Parathyroid adenoma (tissue), 2 donors: ENCODE results near the gene SNX25.

Source experiments
- H2AFZ ChIP-seq: fragments of 300-600 bp; sonication (generic); one replicate; pipeline ENCODE4 v1.7.0; 2017; ENCODE audit warnings: antibody characterized with exemption, mild to moderate bottlenecking
- H3K27ac ChIP-seq: fragments of 300-600 bp; sonication (generic); one replicate; pipeline ENCODE4 v1.7.0; 2017
- H3K27me3 ChIP-seq: fragments of 300-600 bp; sonication (generic); one replicate; pipeline ENCODE4 v1.7.0; 2017; ENCODE audit warnings: low read length; ENCODE audit not compliant: control insufficient read depth, insufficient read depth
- H3K36me3 ChIP-seq: fragments of 300-600 bp; sonication (generic); one replicate; pipeline ENCODE4 v1.7.0; 2017; ENCODE audit warnings: low read length; ENCODE audit not compliant: control insufficient read depth, insufficient read depth
- H3K4me1 ChIP-seq: fragments of 300-600 bp; sonication (generic); one replicate; pipeline ENCODE4 v1.7.0; 2017; ENCODE audit warnings: control low read depth
- H3K4me2 ChIP-seq: fragments of 300-600 bp; sonication (generic); one replicate; pipeline ENCODE4 v1.7.0; 2017; ENCODE audit warnings: low read length
- H3K4me3 ChIP-seq: fragments of 300-600 bp; sonication (generic); one replicate; pipeline ENCODE4 v1.7.0; 2017; ENCODE audit warnings: low read depth, low read length
- H3K79me2 ChIP-seq: fragments of 300-600 bp; sonication (generic); one replicate; pipeline ENCODE4 v1.7.0; 2017; ENCODE audit warnings: control low read depth
- H3K9ac ChIP-seq: fragments of 300-600 bp; sonication (generic); one replicate; pipeline ENCODE4 v1.7.0; 2017; ENCODE audit warnings: mild to moderate bottlenecking
- H3K9me3 ChIP-seq: fragments of 300-600 bp; sonication (generic); one replicate; pipeline ENCODE4 v1.7.0; 2017; ENCODE audit warnings: low read length; ENCODE audit not compliant: control insufficient read depth
- TF ChIP-seq, protein P1 (sequence below): fragments of 300-600 bp; sonication (generic); IDR thresholded peaks from one replicate; pipeline ENCODE4 v1.7.0; 2017; ENCODE audit warnings: antibody characterized with exemption, mild to moderate bottlenecking
- donor health status: primary hyperparathyroidism.

Gene SNX25

GRCh38 chr4:185215261-185215660 lies 5.9 kb downstream of the SNX25 start:
- Histone ChIP-seq H3K4me2 (no peak overlapping the region), H3K27me3 (no peaks in the 10 kb centered on the region), H3K4me3 (no peak overlapping the region), H3K4me1 (no peaks in the 10 kb centered on the region), H3K9ac (no peak overlapping the region), H2AFZ (no peak overlapping the region), H3K9me3 (no peaks in the 10 kb centered on the region), H3K79me2 (no peaks in the 10 kb centered on the region), H3K27ac (no peak overlapping the region), H3K36me3 (no peaks in the 10 kb centered on the region)
- TF ChIP-seq, protein P1, sequence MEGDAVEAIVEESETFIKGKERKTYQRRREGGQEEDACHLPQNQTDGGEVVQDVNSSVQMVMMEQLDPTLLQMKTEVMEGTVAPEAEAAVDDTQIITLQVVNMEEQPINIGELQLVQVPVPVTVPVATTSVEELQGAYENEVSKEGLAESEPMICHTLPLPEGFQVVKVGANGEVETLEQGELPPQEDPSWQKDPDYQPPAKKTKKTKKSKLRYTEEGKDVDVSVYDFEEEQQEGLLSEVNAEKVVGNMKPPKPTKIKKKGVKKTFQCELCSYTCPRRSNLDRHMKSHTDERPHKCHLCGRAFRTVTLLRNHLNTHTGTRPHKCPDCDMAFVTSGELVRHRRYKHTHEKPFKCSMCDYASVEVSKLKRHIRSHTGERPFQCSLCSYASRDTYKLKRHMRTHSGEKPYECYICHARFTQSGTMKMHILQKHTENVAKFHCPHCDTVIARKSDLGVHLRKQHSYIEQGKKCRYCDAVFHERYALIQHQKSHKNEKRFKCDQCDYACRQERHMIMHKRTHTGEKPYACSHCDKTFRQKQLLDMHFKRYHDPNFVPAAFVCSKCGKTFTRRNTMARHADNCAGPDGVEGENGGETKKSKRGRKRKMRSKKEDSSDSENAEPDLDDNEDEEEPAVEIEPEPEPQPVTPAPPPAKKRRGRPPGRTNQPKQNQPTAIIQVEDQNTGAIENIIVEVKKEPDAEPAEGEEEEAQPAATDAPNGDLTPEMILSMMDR: no peak

GRCh38 chr4:185217408-185217975 lies 8.1 kb downstream of the SNX25 start:
- Histone ChIP-seq H3K9ac (no peak overlapping the region), H3K4me1 (no peaks in the 10 kb centered on the region), H3K79me2 (peaks cover 6% of the 10 kb centered on the region), H3K27ac (no peak overlapping the region), H2AFZ (no peak overlapping the region), H3K4me3 (no peak overlapping the region), H3K9me3 (no peaks in the 10 kb centered on the region), H3K36me3 (no peaks in the 10 kb centered on the region), H3K4me2 (no peak overlapping the region), H3K27me3 (no peaks in the 10 kb centered on the region)
- TF ChIP-seq, protein P1: no peak

- Histone ChIP-seq H2AFZ (no peak overlapping the region), H3K9me3 (no peaks in the 10 kb centered on the region), H3K4me3 (no peak overlapping the region), H3K36me3 (no peaks in the 10 kb centered on the region), H3K4me2 (no peak overlapping the region), H3K9ac (no peak overlapping the region), H3K27me3 (no peaks in the 10 kb centered on the region), H3K79me2 (peaks cover 6% of the 10 kb centered on the region), H3K27ac (no peak overlapping the region), H3K4me1 (no peaks in the 10 kb centered on the region)
- TF ChIP-seq, protein P1: no peak
Observed at GRCh38 chr4:185218312-185218711, 8.9 kb downstream of the SNX25 start.

- peaks cover 6% of the 10 kb centered on the region for H3K79me2 ChIP-seq
- no peaks in the 10 kb centered on the region for H3K27me3 ChIP-seq
- no peak overlapping the region for H3K27ac ChIP-seq
- H2AFZ ChIP-seq: no peak overlapping the region
- H3K4me2 ChIP-seq: no peak overlapping the region
- no peak overlapping the region for H3K9ac ChIP-seq
- H3K9me3 ChIP-seq: no peaks in the 10 kb centered on the region
- no peaks in the 10 kb centered on the region for H3K4me1 ChIP-seq
- H3K4me3 ChIP-seq: no peak overlapping the region
- H3K36me3 ChIP-seq: no peaks in the 10 kb centered on the region
- TF ChIP-seq, protein P1: no peak
Observed at GRCh38 chr4:185219551-185220344, 10.3 kb downstream of the SNX25 start.

GRCh38 chr4:185221491-185221890 lies 12.1 kb downstream of the SNX25 start:
- H3K9ac ChIP-seq: no peak overlapping the region
- H3K4me1 ChIP-seq: no peaks in the 10 kb centered on the region
- no peaks in the 10 kb centered on the region for H3K36me3 ChIP-seq
- H3K79me2 ChIP-seq: peaks cover 7% of the 10 kb centered on the region
- no peak overlapping the region for H3K4me3 ChIP-seq
- no peaks in the 10 kb centered on the region for H3K9me3 ChIP-seq
- H2AFZ ChIP-seq: no peak overlapping the region
- H3K27ac ChIP-seq: no peak overlapping the region
- TF ChIP-seq, protein P1: no peak
- H3K27me3 ChIP-seq: no peaks in the 10 kb centered on the region
- H3K4me2 ChIP-seq: no peak overlapping the region
